Stimulated activated naive CD4-positive, alpha-beta T cell treated with Interleukin-2 at 50 U/mL for 16 hours (primary cell): ENCODE data around the gene BCDIN3D.

Experiments used
- DNase-seq: peaks from one replicate; lab custom pipeline; 2025; lab: John Stamatoyannopoulos, UW

Gene BCDIN3D

DNA sequence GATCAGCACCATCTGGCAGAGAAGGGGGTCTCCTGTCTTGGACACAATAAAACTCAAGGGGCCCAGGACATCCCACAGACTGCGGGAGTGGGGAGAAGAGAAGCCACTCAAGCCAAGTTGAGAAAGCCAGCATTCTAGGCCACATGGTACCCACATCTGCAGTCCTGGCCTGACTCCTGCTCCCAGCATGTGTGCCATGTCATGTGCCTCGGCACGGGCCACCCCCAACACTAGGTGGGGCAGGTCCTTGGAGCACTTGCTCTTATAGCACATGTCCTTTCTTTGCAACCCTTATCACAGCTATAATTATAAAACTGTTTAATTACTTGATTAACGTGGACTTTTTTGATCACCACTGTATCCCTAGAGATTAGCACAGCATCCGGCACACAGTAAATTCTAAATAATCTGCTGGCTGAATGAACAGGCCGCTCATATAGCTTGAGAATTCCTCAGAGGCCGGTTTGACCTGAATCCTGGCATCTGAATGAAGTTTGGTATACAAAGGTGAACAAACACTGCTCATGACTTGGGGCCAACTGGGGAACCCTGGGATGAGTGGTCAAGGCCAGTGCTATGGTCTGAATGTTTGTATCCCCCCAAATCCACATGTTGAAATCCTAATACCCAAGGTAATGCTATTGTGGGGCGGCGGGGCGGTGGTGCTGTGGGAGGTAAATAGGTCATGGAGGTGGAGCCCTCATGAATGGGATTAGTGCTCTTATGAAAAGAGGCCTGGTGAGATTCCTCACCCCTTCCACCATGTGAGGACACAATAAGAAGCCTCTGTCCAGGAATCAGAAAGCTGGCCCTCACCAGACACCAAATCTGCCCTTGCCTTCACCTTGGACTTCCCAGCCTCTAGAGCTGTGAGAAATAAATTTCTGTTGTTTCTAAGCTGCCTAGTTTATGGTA lies 21.3 kb downstream of the BCDIN3D start:
- no peak for DNase-seq

DNA sequence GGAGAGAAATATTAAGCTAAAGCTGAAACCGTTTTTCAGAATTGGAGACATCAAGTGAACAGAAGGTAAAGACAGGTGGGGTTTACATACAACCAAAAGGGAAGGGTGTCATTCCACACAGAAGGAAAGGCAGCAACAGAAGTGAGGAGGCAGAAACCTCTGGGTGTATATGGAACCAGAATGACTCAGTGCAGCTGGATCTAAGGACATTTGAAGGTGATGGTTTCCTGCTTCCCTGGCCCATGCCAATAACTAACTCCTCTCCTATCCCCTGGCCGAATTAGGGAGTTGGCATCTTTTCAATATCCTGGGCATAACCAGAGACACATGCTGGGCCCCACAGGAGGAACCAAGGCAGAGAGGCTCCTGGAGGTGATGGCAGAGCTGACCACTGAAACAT lies 23.1 kb downstream of the BCDIN3D start:
- DNase-seq: no peak

DNA sequence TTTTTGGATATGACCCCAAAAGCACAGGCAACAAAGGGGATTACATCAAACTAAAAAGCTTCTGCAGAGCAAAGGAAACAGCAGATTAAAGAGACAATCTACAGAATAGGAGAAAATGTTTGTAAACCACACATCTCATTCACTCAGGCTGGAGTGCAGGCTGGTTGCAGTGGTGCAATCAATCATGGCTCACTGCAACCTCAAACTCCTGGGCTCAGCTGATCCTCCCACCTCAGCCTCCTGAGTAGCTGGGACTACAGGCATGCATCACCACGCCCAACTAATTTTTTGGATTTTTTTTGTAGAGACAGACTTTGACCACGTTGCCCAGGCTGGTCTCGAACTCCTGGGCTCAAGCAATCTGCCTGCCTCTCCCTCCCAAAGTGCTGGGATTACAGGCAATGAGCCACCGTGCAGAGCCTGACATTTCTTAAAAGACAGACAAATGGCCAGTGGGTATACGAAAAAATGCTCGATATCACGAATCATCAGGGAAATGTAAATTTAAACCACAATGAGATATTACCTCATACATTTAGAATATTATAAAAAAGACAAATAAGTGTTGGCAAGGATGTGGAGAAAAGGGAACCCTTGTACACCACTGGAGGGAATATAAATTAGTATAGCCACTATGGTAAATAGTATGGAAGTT lies 24.5 kb downstream of the BCDIN3D start:
- no peak for DNase-seq

DNA sequence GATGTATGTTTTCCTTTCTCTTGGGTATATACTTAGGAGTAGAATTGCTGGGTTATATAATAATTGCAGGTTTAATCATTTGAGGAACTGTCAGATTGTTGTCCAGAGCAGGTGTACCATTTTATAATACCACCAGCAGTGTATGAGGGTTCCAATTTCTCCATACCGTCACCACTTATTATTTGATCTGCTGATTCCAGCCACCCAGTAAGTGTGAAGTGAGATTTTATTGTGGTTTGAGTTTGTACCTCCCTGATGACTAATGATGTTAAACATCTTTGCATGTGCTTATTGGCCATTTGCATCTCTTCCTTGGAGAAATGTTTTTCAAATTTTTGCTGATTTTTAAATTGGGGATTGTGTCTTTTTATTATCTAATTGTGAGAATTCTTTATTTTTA lies 29.8 kb downstream of the BCDIN3D start:
- no peak for DNase-seq

DNA sequence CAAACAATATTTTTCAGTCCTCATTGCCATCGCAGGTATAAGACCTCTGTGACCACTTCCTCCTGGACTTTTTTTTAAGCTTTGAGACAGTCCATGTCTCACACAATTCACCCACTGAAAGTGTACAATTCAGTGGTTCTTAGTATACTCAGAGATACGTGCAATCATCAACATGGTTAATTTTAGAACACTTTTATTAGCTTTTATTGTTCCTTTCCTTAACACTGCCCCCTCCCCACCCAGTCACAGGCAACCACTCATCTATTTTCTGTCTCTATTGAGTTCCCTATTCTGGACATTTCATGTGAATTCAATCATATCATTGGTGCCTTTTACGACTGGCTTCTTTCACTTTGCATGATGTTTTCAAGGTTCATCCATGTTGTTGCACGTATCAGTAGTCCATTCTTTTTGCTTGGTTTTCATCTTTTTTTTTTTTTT lies 30.9 kb downstream of the BCDIN3D start:
- no peak for DNase-seq

DNA sequence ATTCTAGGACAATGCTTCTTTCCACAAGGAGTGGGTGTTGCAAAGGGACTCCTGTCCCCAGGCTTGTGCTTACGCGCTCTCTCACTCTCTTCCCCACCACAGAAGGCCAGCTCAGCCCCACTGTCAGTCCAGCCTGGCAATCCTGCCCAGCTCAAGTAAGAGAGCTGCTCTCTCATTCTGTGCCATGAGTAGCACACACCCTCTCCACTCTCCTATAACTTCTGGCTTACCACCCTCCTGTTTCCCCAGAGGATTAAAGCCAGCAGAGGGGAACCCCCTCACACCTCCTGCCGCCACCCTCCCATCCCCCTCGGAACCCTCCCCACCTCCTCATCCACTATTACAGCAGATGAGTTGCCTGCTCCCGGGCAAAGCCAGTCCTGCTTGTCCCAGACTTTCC lies 31.8 kb downstream of the BCDIN3D start:
- DNase-seq: no peak

DNA sequence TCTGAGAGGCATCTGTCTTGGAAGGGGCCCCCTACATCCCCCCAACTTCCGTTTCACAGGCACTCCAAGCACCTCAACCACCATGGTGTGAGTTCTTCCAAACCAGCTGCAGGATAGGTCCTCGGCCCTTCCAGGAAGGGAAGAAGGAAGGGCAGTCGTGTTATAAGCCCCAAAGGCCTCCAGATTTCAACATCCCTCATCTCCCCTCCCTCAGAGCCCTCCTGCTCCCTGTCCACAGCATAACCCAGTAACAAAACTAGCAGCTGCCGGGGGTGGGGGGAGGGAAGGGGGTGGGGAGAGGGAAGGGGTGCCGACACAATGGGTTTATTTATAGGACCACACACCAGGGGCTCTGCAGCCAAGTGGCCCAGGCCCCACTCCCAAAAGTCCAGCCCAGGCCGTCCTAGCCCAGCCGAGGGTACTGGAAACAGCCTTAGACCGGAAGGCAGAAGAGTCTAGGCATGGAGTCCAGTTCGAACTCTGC lies 33.0 kb downstream of the BCDIN3D start:
- no peak for DNase-seq

DNA sequence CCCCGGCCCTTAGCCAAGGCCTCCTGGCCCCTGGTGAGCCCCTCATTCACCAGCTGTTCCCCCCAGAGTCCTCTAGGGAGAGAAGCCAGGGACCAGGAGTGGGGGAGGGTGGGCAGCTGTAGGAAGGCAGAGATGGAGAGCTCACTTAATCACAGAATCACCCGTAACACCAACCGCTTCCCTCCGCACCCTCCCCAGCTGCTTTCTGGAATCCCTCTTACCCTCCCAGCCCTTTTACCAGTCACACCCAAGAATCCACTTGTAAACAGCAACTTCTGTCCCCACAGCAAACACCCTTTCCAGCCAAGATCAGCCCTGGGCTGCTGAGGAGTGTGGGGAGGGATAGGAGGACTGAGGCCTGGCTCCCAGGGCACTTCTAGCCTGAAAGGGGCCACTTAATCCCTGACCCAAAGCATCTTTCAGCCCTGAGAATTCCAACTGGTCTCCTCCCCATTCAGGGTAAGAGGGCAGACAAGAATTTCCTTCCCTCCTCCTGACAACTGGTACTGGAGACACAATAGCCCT lies 33.5 kb downstream of the BCDIN3D start:
- no peak for DNase-seq

DNA sequence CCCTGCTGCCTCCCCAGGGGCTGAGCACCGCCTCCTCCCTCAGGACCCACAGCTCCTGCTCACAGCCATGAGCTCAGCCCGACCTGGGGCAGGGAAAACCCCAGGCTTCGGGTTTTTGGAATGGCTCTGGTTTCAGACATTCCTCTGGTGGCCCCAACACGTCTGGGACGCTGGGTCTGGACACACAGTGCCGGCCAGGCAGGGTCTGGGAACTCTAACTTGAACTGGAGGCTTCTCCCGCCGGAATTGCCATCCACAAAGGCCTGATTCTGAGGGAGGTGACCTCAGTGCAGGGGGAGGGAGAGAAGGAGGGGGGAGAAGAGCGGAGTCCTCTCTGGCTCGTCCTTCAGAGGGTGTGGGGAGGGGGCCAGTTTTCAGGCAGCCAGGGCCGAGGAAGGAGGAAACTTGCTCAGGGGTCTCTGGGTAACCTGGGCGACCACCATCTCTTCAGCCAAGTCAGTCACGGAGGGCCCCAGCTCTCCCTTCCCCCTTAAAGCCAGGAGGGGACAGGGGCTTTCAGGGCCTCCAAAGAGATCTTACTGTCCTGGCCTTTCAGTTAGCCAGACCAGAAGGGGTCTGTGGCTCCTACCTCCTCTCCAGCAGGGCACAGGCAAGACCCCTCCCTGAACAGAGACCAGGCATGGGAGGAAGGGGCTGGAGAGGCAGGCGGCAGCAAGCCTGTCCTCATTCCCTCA lies 34.1 kb downstream of the BCDIN3D start:
- DNase-seq: no peak

DNA sequence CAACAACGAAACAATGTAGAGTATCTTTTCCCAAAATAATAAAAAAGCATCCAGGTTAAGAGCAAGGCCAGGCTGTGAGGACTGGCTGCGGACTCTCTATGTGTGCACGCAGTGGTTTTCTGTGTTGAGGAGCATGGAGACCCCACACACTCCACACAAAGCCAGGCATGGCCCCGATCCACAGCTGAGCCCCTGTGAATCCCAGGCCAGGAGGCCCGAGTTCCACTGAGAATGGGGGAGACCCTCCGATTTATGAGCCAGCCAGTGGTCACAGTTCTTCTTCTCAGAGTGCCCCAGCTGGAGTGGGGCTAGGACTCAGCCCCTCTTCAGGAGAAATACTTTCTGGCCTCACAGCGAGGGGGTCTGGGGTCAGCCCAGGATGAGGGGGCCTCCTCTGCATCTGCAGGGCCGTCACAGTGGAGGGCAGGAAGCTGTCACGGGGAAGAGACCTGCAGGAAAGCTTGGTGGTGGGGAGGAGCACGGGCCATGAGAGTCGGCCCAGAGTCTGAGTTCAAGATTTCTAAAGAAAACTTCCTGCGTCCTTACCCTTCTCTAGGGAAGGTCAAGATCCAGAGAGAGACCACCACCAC lies 34.8 kb downstream of the BCDIN3D start:
- no peak for DNase-seq

DNA sequence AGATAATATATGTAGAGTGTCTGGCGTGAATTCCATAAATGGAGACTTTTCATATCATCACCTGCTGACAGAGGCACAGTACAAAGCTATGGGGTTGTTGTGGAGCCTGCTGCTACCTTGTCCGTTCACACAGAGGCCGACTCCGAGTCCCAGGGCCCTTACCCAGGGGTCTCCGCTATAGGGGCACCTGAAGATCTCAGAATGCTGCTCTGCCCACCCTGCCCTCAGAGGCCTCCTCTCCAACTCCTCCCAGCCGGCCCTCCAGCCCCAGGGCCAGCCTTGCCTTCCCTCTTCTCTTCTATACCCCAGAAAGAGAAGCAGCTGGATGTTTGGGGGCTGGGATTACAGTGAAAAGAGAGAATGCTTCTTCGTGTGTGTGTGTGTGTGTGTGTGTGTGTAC lies 36.0 kb downstream of the BCDIN3D start:
- no peak for DNase-seq

DNA sequence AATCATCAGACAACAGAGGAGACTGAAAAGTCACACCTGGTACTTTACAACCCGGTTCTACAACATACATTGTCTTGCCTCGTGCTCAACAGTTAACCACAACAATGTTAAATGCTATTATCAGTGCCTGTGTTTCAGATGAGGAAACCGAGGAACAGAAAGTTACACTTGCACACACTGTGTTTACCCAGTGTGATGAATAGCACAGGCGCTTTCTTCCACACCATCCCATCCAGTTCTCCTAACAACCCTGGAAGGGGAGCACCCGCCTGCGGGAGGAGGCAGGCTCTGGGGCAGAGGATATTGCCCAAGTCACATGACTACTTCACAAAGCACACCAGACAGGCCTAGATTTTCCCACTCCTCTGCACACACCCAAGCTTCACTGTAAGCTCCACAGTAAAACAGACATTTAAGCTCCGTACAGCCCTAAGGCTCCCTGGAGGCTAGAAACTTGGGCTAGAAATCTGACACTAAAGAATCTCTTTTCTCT lies 36.5 kb downstream of the BCDIN3D start:
- DNase-seq: no peak

DNA sequence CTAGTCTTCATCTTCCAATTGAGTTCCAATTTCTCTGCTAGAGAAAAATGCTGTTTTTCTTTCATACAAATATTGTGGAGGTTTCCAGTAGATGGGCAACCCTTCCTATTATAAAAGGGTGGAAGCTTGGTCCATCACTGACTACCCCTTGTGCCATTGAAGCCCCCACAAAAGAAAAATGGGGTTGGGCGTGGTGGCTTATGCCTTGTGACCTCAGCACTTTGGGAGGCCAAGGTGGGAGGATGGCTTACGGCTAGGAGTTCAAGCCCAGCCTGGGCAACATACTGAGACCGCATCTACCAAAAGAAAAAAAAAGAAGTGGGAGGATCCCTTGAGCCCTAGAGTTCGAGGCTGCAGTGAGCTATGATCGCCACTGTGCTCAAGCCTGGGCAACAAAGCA lies 37.5 kb downstream of the BCDIN3D start:
- DNase-seq: no peak

DNA sequence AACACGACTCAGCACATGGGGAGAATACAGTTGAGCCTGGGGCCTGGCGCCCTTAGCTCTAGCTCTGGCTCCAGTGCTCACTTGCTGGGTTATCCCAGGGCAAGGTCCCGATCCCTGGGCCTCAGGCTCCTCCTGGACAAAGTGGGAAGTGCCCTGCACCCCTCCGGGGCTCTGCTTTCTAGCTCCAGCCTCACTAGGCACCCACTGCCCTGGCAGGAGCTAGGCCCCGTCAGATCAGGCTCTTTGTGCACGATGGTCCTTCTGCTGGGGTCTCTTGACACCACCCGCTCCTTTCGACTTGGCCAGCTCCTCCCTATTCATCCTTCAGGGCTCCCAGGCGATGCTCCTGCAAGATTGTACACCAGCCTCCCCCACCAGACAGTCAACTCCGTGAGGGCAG lies 38.1 kb downstream of the BCDIN3D start:
- DNase-seq: no peak

DNA sequence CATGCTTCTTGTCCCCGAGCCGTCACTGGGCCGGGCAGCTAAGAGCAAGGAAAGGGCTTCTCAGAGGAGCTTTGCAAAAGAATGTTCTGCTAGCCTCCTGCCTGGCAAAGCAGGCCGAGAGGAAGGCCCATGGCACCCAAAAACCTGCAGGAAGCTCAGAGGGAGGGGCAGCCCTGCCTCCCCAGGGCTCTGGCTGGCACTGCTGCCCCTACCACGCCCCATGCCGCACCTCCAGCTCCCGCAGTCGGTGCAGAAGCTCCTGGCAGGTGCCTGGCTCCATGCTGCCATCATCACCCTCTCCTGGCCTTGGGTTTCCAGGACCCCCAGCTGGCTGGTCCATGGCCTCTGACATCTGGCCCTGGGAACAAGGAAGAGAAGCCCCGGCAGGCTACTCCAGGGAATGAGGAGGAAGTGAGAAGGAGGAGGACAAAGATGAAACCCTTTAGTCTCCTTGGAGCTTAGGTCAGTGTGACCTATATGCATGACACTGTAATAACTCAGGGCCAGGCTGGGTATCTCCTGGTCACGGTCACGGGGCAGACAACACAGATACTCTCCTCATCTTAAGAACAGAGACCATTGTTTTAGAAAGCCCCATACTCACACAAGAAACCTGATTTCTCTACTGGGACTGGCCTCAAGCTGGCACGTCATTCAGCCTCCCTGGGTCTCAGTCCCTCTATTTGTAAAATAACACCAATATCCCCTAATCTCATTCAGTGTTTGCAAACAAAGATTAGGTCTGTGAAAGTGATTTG lies 39.0 kb downstream of the BCDIN3D start:
- no peak for DNase-seq

DNA sequence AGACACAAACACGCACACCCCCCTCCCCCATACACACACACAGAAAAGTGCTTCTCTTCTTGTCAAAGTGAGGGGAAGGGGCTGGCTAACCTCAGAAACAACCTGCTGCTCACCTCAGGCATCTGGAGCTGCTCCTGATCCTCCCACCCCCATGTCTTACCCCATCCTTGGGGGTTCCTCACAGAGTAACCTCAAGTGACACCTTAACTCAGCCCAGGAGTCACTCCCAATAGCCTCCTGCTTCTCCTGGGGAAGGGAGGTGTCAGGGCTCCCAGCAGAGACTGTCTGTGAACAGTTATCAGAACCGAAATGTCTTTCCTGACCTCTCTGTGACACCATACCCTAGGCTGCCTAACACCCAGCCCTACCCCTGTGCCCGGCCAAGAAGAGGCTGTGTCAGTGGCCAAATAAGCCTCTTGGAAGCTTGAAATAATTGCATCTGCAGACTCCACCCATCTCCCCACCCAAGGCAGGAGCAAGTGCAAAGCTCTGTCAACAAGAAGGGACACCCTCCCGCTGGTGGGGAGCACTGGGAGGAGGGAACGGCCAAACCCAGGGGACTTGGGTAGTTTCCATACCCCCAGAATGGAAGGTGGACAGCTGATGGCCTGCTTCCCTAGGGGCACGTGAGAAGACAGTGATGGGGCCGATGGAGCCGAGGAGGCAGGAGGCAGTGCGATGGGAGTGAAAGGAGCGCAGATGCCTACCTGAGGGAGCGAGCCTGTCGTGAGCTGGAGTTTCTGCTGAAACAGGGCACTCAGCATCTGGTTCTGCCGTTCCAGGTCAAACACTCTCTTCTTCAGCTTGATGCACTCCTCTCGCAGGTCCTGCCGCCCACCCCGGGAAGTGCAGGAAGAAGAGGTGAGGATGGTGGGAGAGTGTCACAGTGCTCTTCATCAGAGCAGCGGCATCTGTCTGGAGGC lies 41.5 kb downstream of the BCDIN3D start:
- DNase-seq: no peak

DNA sequence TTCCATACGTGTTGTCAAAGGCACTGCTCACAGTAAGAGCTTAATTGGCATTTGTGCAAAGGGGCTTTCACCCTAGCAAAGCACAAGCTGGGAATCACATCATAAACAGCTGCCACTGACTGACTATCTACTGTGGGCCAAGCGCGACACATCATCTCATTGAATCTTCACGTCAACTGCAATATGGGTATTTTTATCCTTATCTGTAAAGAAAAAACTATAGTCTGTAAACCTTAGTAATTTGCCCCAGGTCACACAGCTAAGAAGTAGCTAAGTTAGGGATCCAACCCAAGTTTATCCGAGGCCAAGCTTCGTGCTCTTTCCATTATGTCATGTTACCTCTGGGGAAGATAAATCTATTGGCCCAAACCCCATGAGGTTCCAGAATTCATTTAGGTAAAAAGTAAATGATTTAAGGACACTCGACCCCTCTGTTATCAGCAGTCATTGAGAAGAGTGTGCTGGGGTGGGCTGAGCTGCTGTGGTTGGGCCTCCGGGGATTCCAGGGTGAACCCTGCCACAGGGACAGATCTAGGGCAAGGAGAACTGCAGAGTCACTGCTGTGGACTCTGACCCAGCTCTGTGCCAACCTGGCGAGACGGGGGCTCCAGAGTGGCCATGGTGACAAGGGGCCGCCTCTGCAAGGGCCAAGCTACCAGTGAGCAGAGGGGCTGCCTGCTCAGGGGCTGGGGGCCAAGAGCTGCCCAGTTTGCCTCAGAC lies 42.3 kb downstream of the BCDIN3D start:
- no peak for DNase-seq

DNA sequence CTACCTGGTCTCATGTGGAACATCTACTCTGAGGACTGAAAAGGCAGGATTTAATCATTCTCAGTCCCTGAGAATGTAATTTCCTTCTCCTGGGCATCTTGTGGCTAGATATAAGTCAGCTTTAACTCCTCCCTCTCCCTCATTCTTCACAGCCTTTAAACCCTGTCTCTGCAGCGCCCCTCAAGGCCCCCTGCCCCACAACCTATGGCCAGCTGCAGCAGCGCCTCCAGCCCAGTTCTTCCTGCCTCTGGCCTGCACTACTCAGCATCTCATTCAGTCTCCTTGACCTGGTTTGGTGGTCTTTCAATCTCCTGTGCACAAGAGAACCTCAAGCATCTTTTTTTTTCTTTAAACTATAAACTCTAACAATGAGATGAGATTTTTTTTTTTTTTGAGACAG lies 44.0 kb downstream of the BCDIN3D start:
- DNase-seq: no peak

DNA sequence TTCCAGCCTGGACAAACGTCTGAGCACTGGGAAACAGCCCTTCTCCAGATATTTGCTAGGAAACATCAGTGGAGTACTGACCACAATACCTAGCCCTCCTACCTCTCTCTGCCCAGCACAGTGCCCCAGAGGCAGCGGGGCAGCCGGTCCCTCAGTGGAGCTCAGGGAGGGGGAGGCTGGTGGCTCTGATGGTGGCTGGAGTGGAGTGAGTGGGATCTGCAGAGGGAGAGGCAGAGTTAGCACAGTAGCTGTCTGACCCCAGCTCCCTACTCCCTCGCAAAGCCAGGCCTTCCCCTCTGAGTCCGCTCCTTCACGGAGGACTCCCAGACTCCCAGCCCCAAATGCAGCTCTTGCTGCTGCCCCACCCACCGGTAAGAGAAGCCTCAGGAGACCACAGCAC lies 44.7 kb downstream of the BCDIN3D start:
- DNase-seq: no peak

DNA sequence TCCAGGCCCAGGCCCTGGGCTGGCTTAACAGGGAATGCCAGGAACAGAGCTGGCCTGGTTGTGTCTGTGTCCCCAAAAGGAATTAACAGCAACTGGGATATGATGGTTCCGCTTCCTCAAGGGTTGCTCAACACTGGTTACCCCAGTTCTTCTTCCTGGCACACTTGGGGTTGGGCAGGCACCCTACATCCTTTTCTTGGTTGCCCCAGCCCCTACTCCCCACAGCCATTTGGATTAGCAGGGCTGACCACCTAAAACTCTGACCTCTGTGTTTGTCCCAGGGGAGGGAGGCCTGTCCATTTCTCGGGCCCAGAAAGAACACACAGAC lies 45.5 kb downstream of the BCDIN3D start:
- no peak for DNase-seq
